SK-N-SH (cell line): ENCODE results near the gene GDE1. TPM values are rescaled to one million over a fixed set of nuclear protein-coding genes. Genes with fewer than 3 reads are reported as not detected.

ENCODE experiments used
- CTCF ChIA-PET: fragments of 300-600, 350-600 bp; formaldehyde crosslinking; extraction: SDS; loops from one replicate; lab custom pipeline; 2021; lab: Yijun Ruan, JAX
- POLR2A ChIA-PET: fragments of 350-600 bp; sonication (Branson Sonifier 250); formaldehyde crosslinking; extraction: SDS; loops from one replicate; lab custom pipeline; 2020; ENCODE audit warnings: antibody characterized with exemption, inconsistent platforms; lab: Yijun Ruan, JAX
- DNase-seq: peaks from one replicate; pipeline ENCODE4 v3.0.0; 2012
- H2AFZ ChIP-seq: fragments of 200-600 bp; sonication (generic); 2 replicates; pipeline ENCODE4 v1.8.1; 2016; ENCODE audit warnings: antibody characterized with exemption, mild to moderate bottlenecking, low read depth
- H3F3A ChIP-seq: fragments of 200-600 bp; sonication (generic); replicated peaks from 2 replicates; pipeline ENCODE3; 2016; ENCODE audit warnings: antibody characterized with exemption, mild to moderate bottlenecking; ENCODE audit not compliant: insufficient read depth
- H3K27ac ChIP-seq, 2 experiments: fragments of 200-500 bp in 1 of 2; fragments of 200-600 bp in 1 of 2; sonication (Bioruptor generic) in 1 of 2; sonication (generic), shearing (Covaris generic) in 1 of 2; 2 replicates each; pipeline versions ENCODE4 v1.5.1 to v1.6.1; 2014 to 2016; ENCODE audit warnings: low read depth in 2 of 2, inconsistent platforms in 1 of 2, low read length in 1 of 2, mild to moderate bottlenecking in 1 of 2, mixed read lengths in 1 of 2
- H3K27me3 ChIP-seq: fragments of 200-600 bp; sonication (generic), shearing (Covaris generic); 2 replicates; pipeline ENCODE4 v1.6.1; 2016; ENCODE audit warnings: mixed run types; ENCODE audit not compliant: insufficient read depth
- H3K36me3 ChIP-seq, 2 experiments: fragments of 200-500 bp in 1 of 2; fragments of 200-600 bp in 1 of 2; sonication (Bioruptor generic) in 1 of 2; sonication (generic) in 1 of 2; replicated peaks in 1 of 2; 2 replicates each; pipeline versions ENCODE3 to v1.5.1; 2014 to 2016; ENCODE audit warnings: low read length in 1 of 2, mild to moderate bottlenecking in 1 of 2; ENCODE audit not compliant: insufficient read depth in 2 of 2, control insufficient read depth in 1 of 2
- H3K4me1 ChIP-seq, 2 experiments: fragments of 200-500 bp in 1 of 2; fragments of 200-600 bp in 1 of 2; sonication (Bioruptor generic) in 1 of 2; sonication (generic), shearing (Covaris generic) in 1 of 2; 2 replicates each; pipeline versions ENCODE4 v1.5.1 to v1.6.1; 2014 to 2016; ENCODE audit warnings: low read depth in 1 of 2, low read length in 1 of 2, mixed run types in 1 of 2; ENCODE audit not compliant: insufficient read depth in 2 of 2, control insufficient read depth in 1 of 2
- H3K4me2 ChIP-seq: fragments of 200-600 bp; sonication (generic), shearing (Covaris generic); 2 replicates; pipeline ENCODE4 v1.6.1; 2017; ENCODE audit warnings: mixed run types
- H3K4me3 ChIP-seq, 2 experiments: fragments of 200-500 bp in 1 of 2; fragments of 200-600 bp in 1 of 2; sonication (Bioruptor generic) in 1 of 2; sonication (generic), shearing (Covaris generic) in 1 of 2; 2 replicates each; pipeline versions ENCODE4 v1.5.1 to v1.8.1; 2014 to 2016; ENCODE audit warnings: low read depth in 2 of 2, inconsistent platforms in 1 of 2, low read length in 1 of 2, mild to moderate bottlenecking in 1 of 2, mixed read lengths in 1 of 2, moderate library complexity in 1 of 2
- H3K79me2 ChIP-seq: fragments of 200-600 bp; sonication (generic); 2 replicates; pipeline ENCODE4 v1.8.1; 2017; ENCODE audit warnings: mild to moderate bottlenecking; ENCODE audit not compliant: insufficient read depth
- H3K9ac ChIP-seq: fragments of 200-600 bp; sonication (generic); 2 replicates; pipeline ENCODE4 v1.6.1; 2017; ENCODE audit warnings: mixed run types
- H3K9me2 ChIP-seq: fragments of 200-600 bp; sonication (generic); 2 replicates; pipeline ENCODE4 v1.6.1; 2017; ENCODE audit warnings: mixed run types
- H3K9me3 ChIP-seq: fragments of 200-600 bp; sonication (generic); 2 replicates; pipeline ENCODE4 v1.6.1; 2017; ENCODE audit warnings: mixed run types, mild to moderate bottlenecking, moderate library complexity
- H4K20me1 ChIP-seq: fragments of 200-600 bp; sonication (generic); 2 replicates; pipeline ENCODE4 v1.6.1; 2017; ENCODE audit warnings: mild to moderate bottlenecking, mixed run types; ENCODE audit not compliant: insufficient read depth
- CTCF ChIP-seq: fragments of 200-600 bp; sonication (generic); IDR thresholded peaks from 2 replicates; pipeline ENCODE4 v1.6.1; 2017; ENCODE audit warnings: antibody characterized with exemption, mild to moderate bottlenecking, moderate library complexity
- FOSL2 ChIP-seq: IDR thresholded peaks from 2 replicates; pipeline ENCODE4 v1.4.0; 2012; ENCODE audit warnings: low read depth, mild to moderate bottlenecking, moderate library complexity, borderline replicate concordance
- GABPA ChIP-seq: IDR thresholded peaks from 2 replicates; pipeline ENCODE4 v1.4.0; 2012; ENCODE audit warnings: low read depth, mild to moderate bottlenecking
- GATA2 ChIP-seq: sonication (generic); formaldehyde crosslinking; IDR thresholded peaks from 2 replicates; pipeline ENCODE4 v1.5.0; 2020; ENCODE audit warnings: mild to moderate bottlenecking, missing genetic modification reagents
- IRF3 ChIP-seq: fragments of 150-350 bp; IDR thresholded peaks from 2 replicates; pipeline ENCODE4 v1.6.1; 2016; ENCODE audit warnings: mild to moderate bottlenecking, low read depth, low read length
- JUND ChIP-seq: IDR thresholded peaks from 2 replicates; pipeline ENCODE4 v1.4.0; 2012
- MAX ChIP-seq: IDR thresholded peaks from 2 replicates; pipeline ENCODE4 v1.4.0; 2012; ENCODE audit warnings: low read depth
- MEF2A ChIP-seq: IDR thresholded peaks from 2 replicates; pipeline ENCODE4 v1.4.0; 2012; ENCODE audit warnings: low read depth, borderline replicate concordance
- NFIC ChIP-seq: IDR thresholded peaks from 2 replicates; pipeline ENCODE4 v1.4.0; 2012; ENCODE audit warnings: borderline replicate concordance
- NRF1 ChIP-seq: IDR thresholded peaks from 2 replicates; pipeline ENCODE4 v1.6.1; 2012; ENCODE audit warnings: low read depth, mild to moderate bottlenecking, low read length
- PBX3 ChIP-seq: IDR thresholded peaks from 2 replicates; pipeline ENCODE4; 2012
- RAD21 ChIP-seq: IDR thresholded peaks from 2 replicates; pipeline ENCODE4 v1.6.1; 2012; ENCODE audit warnings: mild to moderate bottlenecking, low read length
- RCOR1 ChIP-seq: fragments of 150-350 bp; IDR thresholded peaks from 2 replicates; pipeline ENCODE4 v1.6.1; 2017; ENCODE audit warnings: antibody characterized with exemption, low read length
- SIN3A ChIP-seq: IDR thresholded peaks from 2 replicates; pipeline ENCODE4 v1.6.1; 2012; ENCODE audit warnings: low read depth, mild to moderate bottlenecking, low read length, moderate library complexity, borderline replicate concordance
- TCF12 ChIP-seq: IDR thresholded peaks from 2 replicates; pipeline ENCODE4 v1.4.0; 2012
- TEAD4 ChIP-seq: IDR thresholded peaks from 2 replicates; pipeline ENCODE4 v1.4.0; 2012; ENCODE audit warnings: mild to moderate bottlenecking, borderline replicate concordance; ENCODE audit not compliant: insufficient read depth
- USF2 ChIP-seq: fragments of 150-350 bp; IDR thresholded peaks from 2 replicates; pipeline ENCODE4 v1.6.1; 2017; ENCODE audit warnings: antibody characterized with exemption, low read length, low read depth, borderline replicate concordance
- ZBTB33 ChIP-seq: IDR thresholded peaks from 2 replicates; pipeline ENCODE4 v1.4.0; 2012; ENCODE audit warnings: low read depth, borderline replicate concordance
- WGBS: methylation state at CpG from one replicate; pipeline ENCODE4 v1.1.6; 2017; ENCODE audit warnings: low lambda C conversion rate; 5-methylcytosine and 5-hydroxymethylcytosine counted together
- polyA plus RNA-seq, 3 experiments: library from polyadenylated mRNA; depleted of rRNA; stranded (reverse); fragments of >200 nt; gene quantifications; 2 replicates each; pipeline ENCODE4 v1.2.3, GENCODE V29; 2012

The GDE1 gene
- polyA plus RNA-seq, 1 of the 3 experiments (the other 2 are of a cell fraction), result 37.0 TPM

- no peak overlapping the region for H3K4me2 ChIP-seq
- WGBS, result 100% methylated on average over 8 of the region's 8 CpGs
- H3K9me3 ChIP-seq, result no peaks in the 10 kb centered on the region
- H3K36me3 ChIP-seq, result peaks cover 19 to 26% of the 10 kb centered on the region in 2 experiments
- H4K20me1 ChIP-seq, result no peaks in the 10 kb centered on the region
- no peak overlapping the region for H3K9ac ChIP-seq
- CTCF ChIA-PET, result interaction anchor here (0.9 kb wide), 1 partner anchor 16 kb away, joined by 3 read pairs; no protein-coding TSS in a partner anchor
- no peak for DNase-seq
- TF ChIP-seq ZBTB33 (no peak), NFIC (no peak), TCF12 (no peak), MAX (no peak), USF2 (no peak), RCOR1 (no peak), MEF2A (no peak), GABPA (no peak), RAD21 (no peak), JUND (no peak), SIN3A (no peak), TEAD4 (no peak), FOSL2 (no peak), NRF1 (no peak)
- TF ChIP-seq, all 33 proteins: peak for 0
- Histone ChIP-seq H3K4me3 (no peak overlapping the region), H3K9me2 (no peaks in the 10 kb centered on the region), H3K4me1 (no peaks in the 10 kb centered on the region), H3F3A (no peaks in the 10 kb centered on the region), H2AFZ (no peak overlapping the region), H3K27ac (no peak overlapping the region), H3K79me2 (peaks cover 14% of the 10 kb centered on the region; the same call in 1 of the 2 replicates), H3K27me3 (no peaks in the 10 kb centered on the region)
- POLR2A ChIA-PET, result interaction anchor here (0.6 kb wide), 1 partner anchor 73 kb away, joined by 3 read pairs; no protein-coding TSS in a partner anchor
Observed at GRCh38 chr16:19567560-19567959, 45.7 kb upstream of the GDE1 start.

GRCh38 chr16:19566362-19566761, 44.5 kb upstream of the GDE1 start:
- no peaks in the 10 kb centered on the region for H3K9me3 ChIP-seq
- no peak overlapping the region for H3K9ac ChIP-seq
- DNase-seq, result no peak
- no peaks in the 10 kb centered on the region for H3K27me3 ChIP-seq
- H3K4me3 ChIP-seq, result no peak overlapping the region
- H2AFZ ChIP-seq, result no peak overlapping the region
- H3K27ac ChIP-seq, result no peak overlapping the region
- no peaks in the 10 kb centered on the region for H3F3A ChIP-seq
- POLR2A ChIA-PET, result no interaction called here
- no peaks in the 10 kb centered on the region for H3K9me2 ChIP-seq
- no peaks in the 10 kb centered on the region for H3K4me1 ChIP-seq
- H4K20me1 ChIP-seq, result no peaks in the 10 kb centered on the region
- peaks cover 18% of the 10 kb centered on the region for H3K79me2 ChIP-seq
- no peak overlapping the region for H3K4me2 ChIP-seq
- CTCF ChIA-PET, result interaction anchor here (1.0 kb wide), 1 partner anchor 10 kb away, joined by 3 read pairs; no protein-coding TSS in a partner anchor
- 93% methylated on average over 3 of the region's 3 CpGs for WGBS
- peaks cover 19 to 30% of the 10 kb centered on the region in 2 experiments for H3K36me3 ChIP-seq
- no peak for TF ChIP-seq GATA2 (CRISPR knock-in tag)
- no peak for TF ChIP-seq PBX3
- TF ChIP-seq MEF2A, result no peak
- TF ChIP-seq SIN3A, result no peak
- no peak for TF ChIP-seq USF2
- TF ChIP-seq RCOR1, result no peak
- TF ChIP-seq IRF3, result no peak
- TF ChIP-seq CTCF, result no peak
